ENCODE results near the gene HDC. TPM values are rescaled to one million over a fixed set of nuclear protein-coding genes. Genes with fewer than 3 reads are reported as not detected.

The HDC gene
- total RNA-seq, 6 donors from 2014 or later = 0.30 to 6.3 (median 3.4) TPM

GRCh38 chr15:50267577-50267976 is 2.1 kb upstream of the HDC start:
- ATAC-seq (ENCODE audit: low FRiP score in 2 of 2) (no peak), DNase-seq (no peak)
- H3K4me1 ChIP-seq = peaks cover 0 to 1% (median 0%) of the 10 kb centered on the region in 4 donors
- H3K27ac ChIP-seq = no peak overlapping the region
- no peaks in the 10 kb centered on the region for H3K9me3 ChIP-seq
- TF ChIP-seq CTCF (IDR thresholded peaks at IDR 0.05) = no peak
- TF ChIP-seq EP300 (IDR thresholded peaks at IDR 0.05) = no peak
- no peak for TF ChIP-seq POLR2A (IDR thresholded peaks at IDR 0.05)
- TF ChIP-seq POLR2AphosphoS5 (IDR thresholded peaks at IDR 0.05) = no peak
- WGBS, 2 donors = 79 to 89% methylated on average over 2 of the region's 2 CpGs
- no peaks in the 10 kb centered on the region for H3K27me3 ChIP-seq
- no peaks in the 10 kb centered on the region for H3K36me3 ChIP-seq
- H3K4me3 ChIP-seq = no peak overlapping the region

GRCh38 chr15:50262533-50262932 is 3.0 kb downstream of the HDC start:
- WGBS, 2 donors = 44 to 47% methylated on average over 4 of the region's 4 CpGs
- peaks cover 0 to 8% (median under 1%) of the 10 kb centered on the region in 4 donors for H3K4me1 ChIP-seq
- ATAC-seq (ENCODE audit: low FRiP score in 2 of 2) (peak; percentile 27 to 30), DNase-seq (no peak)
- no peak overlapping the region for H3K27ac ChIP-seq
- no peaks in the 10 kb centered on the region for H3K27me3 ChIP-seq
- TF ChIP-seq POLR2A (IDR thresholded peaks at IDR 0.05) = no peak
- no peak for TF ChIP-seq EP300 (IDR thresholded peaks at IDR 0.05)
- no peak for TF ChIP-seq CTCF (IDR thresholded peaks at IDR 0.05)
- no peak for TF ChIP-seq POLR2AphosphoS5 (IDR thresholded peaks at IDR 0.05)
- no peaks in the 10 kb centered on the region for H3K9me3 ChIP-seq
- H3K4me3 ChIP-seq = no peak overlapping the region
- H3K36me3 ChIP-seq = no peaks in the 10 kb centered on the region

- WGBS, 2 donors = 92 to 100% methylated on average over 3 of the region's 3 CpGs
- ATAC-seq (ENCODE audit: low FRiP score in 2 of 2) = no peak
- Histone ChIP-seq H3K4me1 (peaks cover 0 to 8% (median 2%) of the 10 kb centered on the region in 4 donors), H3K27me3 (no peaks in the 10 kb centered on the region), H3K27ac (no peak overlapping the region), H3K4me3 (no peak overlapping the region), H3K9me3 (no peaks in the 10 kb centered on the region), H3K36me3 (no peaks in the 10 kb centered on the region)
- no peak for DNase-seq
- TF ChIP-seq EP300 (IDR thresholded peaks at IDR 0.05) (no peak), POLR2A (IDR thresholded peaks at IDR 0.05) (no peak), POLR2AphosphoS5 (IDR thresholded peaks at IDR 0.05) (no peak), CTCF (IDR thresholded peaks at IDR 0.05) (no peak)
Observed at GRCh38 chr15:50261981-50262380, 3.5 kb downstream of the HDC start.

GRCh38 chr15:50260969-50261496 is 4.5 kb downstream of the HDC start:
- TF ChIP-seq POLR2A (IDR thresholded peaks at IDR 0.05) (no peak), CTCF (IDR thresholded peaks at IDR 0.05) (no peak), EP300 (IDR thresholded peaks at IDR 0.05) (no peak), POLR2AphosphoS5 (IDR thresholded peaks at IDR 0.05) (no peak)
- H3K27me3 ChIP-seq = no peaks in the 10 kb centered on the region
- WGBS, 2 donors = 36 to 39% methylated on average over 2 of the region's 2 CpGs
- H3K9me3 ChIP-seq = no peaks in the 10 kb centered on the region
- ATAC-seq (ENCODE audit: low FRiP score in 2 of 2) = no peak
- no peak overlapping the region for H3K4me3 ChIP-seq
- DNase-seq = no peak
- no peak overlapping the region for H3K27ac ChIP-seq
- H3K4me1 ChIP-seq = peaks cover 0 to 8% (median 2%) of the 10 kb centered on the region in 4 donors
- no peaks in the 10 kb centered on the region for H3K36me3 ChIP-seq

- H3K27ac ChIP-seq = no peak overlapping the region
- H3K27me3 ChIP-seq = no peaks in the 10 kb centered on the region
- ATAC-seq (ENCODE audit: low FRiP score in 2 of 2) (no peak), DNase-seq (no peak)
- TF ChIP-seq CTCF (IDR thresholded peaks at IDR 0.05) (no peak), POLR2AphosphoS5 (IDR thresholded peaks at IDR 0.05) (no peak), POLR2A (IDR thresholded peaks at IDR 0.05) (no peak), EP300 (IDR thresholded peaks at IDR 0.05) (no peak)
- H3K36me3 ChIP-seq = no peaks in the 10 kb centered on the region
- H3K4me1 ChIP-seq = peaks cover 0 to 8% (median 2%) of the 10 kb centered on the region in 4 donors
- H3K9me3 ChIP-seq = no peaks in the 10 kb centered on the region
- 54 to 81% methylated on average over 5 of the region's 5 CpGs for WGBS, 2 donors
- H3K4me3 ChIP-seq = no peak overlapping the region
Observed at GRCh38 chr15:50259276-50259675, 6.2 kb downstream of the HDC start.

All from upper lobe of left lung (tissue), 6 donors.